Middle frontal gyrus (tissue), 1 donor: Measurements from ENCODE around the gene PLCB4.

Experiments
- DNase-seq: peaks from one replicate; pipeline ENCODE4 v3.0.0-alpha.2; 2015; ENCODE audit warnings: low spot score; ENCODE audit errors: extremely low spot score

PLCB4 gene

GRCh38 chr20:9172851-9173250 lies 104.0 kb downstream of the PLCB4 start:
- DNase-seq = no peak

DNA sequence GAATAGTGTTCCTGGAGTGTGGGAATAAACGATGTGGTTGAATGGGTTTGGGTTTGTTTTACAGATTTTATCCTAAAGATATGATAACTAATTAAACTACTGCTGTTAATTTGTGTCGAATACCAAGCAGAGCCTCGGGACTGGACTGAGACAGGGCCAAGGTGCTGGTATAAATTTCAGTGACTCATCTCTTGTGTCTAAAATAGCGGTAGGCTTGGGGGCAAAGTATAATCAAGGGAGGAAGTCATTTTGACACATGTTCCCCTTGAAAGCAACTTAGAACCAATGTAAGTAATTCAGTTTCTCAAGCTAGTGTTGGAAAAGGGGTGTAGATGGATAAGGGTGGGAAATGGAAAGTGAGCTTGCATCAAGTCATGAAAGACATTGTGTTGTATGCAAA lies 108.4 kb downstream of the PLCB4 start:
- no peak for DNase-seq

- no peak for DNase-seq
Observed at GRCh38 chr20:9179193-9179802, 110.4 kb downstream of the PLCB4 start.

- DNase-seq = no peak
Observed at GRCh38 chr20:9179867-9180266, 111.0 kb downstream of the PLCB4 start.

GRCh38 chr20:9180481-9181257 lies 111.8 kb downstream of the PLCB4 start:
- no peak for DNase-seq

DNA sequence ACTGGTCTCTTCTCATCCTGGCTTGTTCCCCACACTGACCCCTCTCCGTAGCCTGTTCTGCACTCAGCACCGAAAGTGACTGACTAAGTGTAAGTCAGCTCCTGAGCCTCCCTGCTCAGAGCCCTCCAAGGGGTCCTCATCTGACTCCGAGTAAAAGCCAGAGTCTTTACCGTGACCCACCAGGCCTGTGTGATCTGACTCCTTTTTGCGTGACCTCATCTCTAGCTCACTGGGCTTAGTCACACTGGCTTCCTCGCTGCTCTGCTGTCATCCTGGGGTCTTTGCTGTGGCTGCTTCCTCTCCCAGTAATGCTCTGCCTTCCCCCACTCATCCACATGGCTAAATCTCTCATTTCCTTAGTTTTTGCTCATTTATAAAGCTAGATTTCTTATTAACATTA lies 116.6 kb downstream of the PLCB4 start:
- DNase-seq = no peak

- DNase-seq = no peak
Observed at GRCh38 chr20:9186396-9186795, 117.5 kb downstream of the PLCB4 start.

DNA sequence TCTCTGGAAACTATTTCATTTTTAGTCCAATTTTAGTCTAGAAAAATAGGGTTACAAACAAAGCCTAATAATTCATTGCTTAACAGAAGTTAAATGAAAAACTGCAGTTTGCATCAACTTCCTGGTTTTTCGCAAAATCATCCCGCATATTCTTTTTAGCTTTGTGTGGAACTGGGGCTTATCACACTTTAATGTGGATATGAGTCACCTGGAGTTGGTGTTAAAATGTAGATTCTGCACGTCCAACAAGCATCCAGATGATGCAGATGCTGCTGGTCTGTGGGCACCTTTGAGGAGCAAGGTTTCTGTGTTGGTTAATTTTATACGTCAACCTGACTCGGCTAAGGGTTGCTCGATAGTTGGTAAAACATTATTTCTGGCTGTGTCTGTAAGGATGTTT lies 126.1 kb downstream of the PLCB4 start:
- DNase-seq = no peak

DNA sequence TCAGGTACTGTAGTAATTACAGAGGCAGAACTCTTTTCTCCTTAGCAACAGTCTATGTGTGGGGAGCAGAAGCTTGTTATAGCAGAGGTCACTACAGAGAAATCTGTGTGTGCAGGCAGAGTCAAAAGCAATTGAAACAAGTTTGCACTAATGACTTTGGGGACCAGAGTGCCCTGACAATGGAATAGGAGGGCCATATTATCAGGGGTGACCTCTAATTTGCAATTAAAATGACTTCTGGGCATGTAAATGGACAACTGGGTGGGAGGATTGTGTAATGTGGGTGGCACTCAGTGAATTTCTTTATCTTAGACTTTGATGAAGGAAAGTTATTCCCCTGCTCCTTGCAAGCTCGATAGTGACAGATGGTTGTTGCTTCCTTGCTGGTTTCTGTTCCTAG lies 127.2 kb downstream of the PLCB4 start:
- no peak for DNase-seq

DNA sequence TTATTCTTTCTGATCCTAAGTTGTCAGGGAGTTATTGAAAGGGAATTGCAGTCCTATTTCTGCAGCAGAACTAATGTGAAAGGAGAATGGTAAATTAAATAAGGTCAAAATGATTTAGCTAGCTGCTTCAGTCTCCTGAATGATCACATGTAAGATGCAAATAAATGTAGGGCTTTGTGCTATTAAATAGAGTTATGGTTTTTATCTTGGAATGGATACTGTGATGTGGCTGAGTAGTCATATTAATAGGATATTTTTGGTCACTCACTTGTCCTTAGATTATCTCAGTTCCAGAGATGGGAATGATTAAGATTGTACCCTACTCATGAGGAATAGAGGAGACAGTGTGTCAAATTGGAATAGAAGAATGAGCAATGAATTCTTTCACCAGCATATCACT lies 129.6 kb downstream of the PLCB4 start:
- DNase-seq = no peak

DNA sequence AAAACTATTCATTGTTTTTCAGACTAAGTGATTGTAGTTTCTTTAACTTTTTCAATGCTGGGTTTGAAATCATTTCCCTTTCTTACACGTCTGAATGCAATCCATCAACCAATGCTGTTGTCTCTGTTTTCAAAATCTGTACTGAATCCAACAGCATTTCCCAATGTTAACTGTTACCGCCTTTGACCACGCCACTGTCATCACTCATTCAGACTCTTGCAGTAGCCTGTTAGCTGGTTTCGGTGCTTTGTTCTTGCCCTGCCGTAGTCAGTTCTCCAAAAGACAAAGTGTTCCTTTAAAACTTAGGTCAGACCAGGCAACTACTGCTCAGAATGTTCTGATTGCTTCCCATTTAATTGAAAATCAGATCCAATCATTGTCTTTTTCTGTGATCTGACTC lies 131.3 kb downstream of the PLCB4 start:
- no peak for DNase-seq

DNA sequence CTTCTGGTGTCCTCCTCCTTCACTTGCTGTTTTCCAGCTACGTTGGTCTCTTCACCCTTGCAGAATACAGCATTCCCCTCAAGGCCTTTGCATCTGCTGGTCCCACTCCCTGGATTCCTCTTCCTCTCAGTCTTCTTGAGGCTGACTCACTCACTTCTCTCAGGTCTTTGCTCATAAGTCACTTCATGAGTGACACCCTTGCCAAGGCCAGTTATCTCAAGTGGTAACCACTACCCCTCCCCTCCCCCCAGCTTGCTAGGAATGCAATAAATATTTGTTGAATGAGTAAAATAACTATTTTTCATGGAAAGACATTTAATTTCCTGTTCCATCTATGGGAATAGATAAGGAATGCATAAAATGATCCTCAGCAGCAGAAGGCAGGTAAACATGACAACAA lies 131.7 kb downstream of the PLCB4 start:
- no peak for DNase-seq

DNA sequence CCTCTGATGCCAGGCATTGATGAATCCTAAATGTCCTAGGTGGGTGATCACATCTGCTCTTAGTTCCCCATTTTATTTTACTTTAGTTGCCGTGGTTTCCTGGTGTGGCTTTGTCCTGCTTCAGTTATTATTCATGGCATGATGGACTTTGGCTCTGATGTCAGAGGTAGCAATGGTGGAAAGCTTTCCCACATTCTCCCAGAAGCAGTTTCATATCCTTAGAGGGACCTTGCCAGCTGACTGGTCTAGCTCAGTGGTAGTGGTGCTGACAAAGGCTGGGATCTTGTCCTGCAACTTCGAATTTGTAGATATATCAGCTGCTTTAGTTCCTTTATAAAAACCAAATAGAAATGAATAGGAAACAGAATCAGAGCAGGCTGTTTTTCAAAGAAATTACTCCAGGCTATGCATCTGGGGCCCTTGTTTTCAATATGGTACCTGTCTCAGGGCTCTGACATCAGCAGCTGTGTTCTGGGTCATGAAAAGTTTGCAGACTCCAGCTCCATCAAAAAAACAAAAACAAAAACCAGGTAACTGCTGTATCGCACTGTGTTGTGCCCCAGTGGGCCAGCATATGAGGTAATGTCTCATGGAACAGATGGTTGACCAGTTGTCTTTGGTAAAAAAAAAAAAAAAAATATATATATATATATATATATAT lies 133.7 kb downstream of the PLCB4 start:
- DNase-seq = no peak

GRCh38 chr20:9203081-9203447 lies 134.2 kb downstream of the PLCB4 start:
- DNase-seq = no peak

DNA sequence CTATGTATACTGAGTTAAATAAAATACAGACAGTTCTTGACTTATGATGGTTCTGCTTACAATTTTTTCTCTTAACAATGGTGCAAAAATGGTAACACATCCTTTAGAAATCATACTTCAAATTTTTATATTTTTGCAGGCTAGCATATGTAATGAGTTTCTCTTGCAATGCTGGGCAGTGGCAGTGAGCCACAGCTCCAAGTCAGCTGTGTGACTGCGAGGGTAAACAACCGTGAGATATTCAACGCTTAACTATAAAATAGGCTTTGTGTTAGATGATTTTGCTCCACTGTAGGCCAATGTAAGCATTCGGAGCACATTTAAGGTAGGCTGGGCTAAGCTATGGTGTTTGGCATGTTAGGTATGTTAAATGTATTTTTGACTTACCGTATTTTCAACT lies 136.1 kb downstream of the PLCB4 start:
- no peak for DNase-seq

DNA sequence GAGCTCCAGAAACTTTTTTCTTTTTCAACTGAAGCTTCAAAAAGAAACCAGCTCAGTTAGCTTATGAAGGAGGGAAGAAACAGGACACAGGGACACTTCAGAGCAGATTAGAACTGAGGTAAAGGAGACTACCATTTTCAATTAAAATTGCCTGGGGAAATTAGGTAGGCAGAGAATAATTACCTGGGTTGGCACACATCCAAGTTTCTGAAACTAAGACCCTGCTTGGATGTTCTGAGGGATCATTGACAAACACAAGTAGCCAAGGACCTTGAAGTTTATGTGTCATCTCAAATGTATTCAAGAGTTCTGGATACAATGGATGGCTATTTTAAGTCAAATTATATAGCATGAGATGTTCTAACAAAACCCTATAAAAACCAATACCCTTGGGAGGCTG lies 137.6 kb downstream of the PLCB4 start:
- no peak for DNase-seq

- no peak for DNase-seq
Observed at GRCh38 chr20:9207253-9207652, 138.4 kb downstream of the PLCB4 start.

GRCh38 chr20:9210356-9210755 lies 141.5 kb downstream of the PLCB4 start:
- DNase-seq = no peak

DNA sequence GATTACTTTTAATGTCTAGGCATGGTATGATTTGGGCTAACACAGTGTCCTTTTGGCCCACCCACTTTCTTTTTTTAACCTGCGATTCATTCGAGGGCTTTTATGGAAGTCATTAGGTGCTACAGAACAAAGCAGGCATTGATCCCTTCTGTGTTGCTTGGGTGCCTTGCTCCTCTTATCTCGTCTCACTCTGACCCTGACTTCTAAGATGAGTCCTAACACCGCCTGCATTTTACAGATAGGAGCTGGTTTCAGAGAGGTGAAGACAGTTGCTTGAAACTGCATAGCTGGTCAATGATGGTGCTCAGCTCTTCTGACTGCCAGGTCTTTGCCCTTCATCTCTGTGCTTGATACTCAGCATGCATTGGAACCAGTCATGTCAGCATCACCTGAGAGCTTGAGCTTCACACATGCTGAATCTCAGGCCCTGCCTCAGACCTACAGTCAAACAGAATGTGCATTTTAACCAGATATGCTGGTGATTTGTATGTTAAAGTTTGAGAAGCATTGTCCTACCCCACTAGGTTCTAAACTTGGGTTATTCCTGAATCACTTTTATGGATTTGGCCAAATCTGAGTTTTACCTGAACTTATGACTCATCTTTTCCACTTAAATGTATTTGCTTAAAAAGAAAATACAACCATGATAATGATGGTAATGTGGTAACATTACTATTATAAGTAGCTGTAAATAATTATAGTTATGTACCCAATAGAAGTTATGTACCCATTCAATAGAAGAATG lies 142.3 kb downstream of the PLCB4 start:
- no peak for DNase-seq

DNA sequence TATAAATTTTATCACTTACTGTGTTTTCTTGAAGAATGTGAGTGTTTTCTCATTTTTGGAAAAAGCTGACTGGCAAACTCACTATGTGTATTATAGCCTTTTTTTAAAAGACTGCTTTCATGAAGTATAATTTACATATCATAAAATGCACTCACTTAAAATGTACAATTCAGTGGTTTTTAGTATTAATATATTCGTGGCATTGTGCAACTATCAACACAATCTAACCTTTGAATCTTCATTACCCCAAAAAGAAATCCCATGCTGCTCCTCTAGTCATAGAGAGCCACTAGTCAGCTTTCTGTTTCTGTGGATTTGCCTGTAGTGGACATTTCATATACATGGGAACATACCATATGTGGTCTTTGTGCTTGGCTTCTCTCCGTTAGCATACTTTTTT lies 143.8 kb downstream of the PLCB4 start:
- no peak for DNase-seq

DNA sequence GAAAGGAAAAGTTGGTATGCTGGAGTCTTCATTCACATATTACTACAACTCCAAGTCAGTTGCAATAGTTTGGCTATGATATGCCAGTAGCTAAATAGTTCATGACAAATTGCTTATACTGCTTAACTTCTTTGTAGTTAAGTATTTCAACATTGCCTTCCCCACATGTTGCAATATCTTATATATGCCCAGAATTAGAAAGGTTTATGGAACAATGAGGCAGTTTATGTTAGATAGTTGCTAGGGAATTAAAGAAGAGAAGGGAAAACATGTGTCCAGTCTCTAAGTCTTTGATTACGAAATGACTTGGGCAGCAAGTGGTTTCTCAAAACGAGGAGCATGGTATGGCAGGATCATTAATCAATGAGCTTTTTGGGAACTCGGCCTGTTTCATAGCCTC lies 145.8 kb downstream of the PLCB4 start:
- DNase-seq = no peak

DNA sequence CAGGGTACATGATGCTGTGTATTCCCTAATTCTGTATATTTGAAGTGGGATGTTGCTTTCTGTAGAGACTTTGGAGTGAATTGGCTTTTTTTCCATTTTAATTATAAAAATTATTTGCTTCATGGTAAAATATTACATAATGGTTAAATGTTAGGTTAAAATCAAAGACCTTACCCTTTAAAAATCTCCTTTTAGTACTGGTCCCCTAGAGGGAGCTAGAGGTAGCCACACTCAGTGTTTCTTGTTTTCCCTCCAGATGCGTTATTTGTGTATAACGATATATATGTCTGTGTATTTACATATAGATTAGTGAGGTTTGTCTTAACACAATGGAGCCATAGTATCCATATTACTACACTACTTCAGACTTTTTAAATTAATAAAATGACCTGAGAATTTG lies 146.7 kb downstream of the PLCB4 start:
- no peak for DNase-seq
